SK-N-SH (cell line): Measurements from ENCODE around the gene TSSC4. TPM values are rescaled to one million over a fixed set of nuclear protein-coding genes. Genes with fewer than 3 reads are reported as not detected.
"Not testable (repeated sequence)": the region's sequence is repeated elsewhere in the genome, so short reads cannot be mapped to it uniquely, and the experiment has no call there.

ENCODE experiments used
- CTCF ChIA-PET: fragments of 300-600, 350-600 bp; formaldehyde crosslinking; extraction: SDS; loops from one replicate; lab custom pipeline; 2021; lab: Yijun Ruan, JAX
- POLR2A ChIA-PET: fragments of 350-600 bp; sonication (Branson Sonifier 250); formaldehyde crosslinking; extraction: SDS; loops from one replicate; lab custom pipeline; 2020; ENCODE audit warnings: antibody characterized with exemption, inconsistent platforms; lab: Yijun Ruan, JAX
- DNase-seq: peaks from one replicate; pipeline ENCODE4 v3.0.0; 2012
- H2AFZ ChIP-seq: fragments of 200-600 bp; sonication (generic); 2 replicates; pipeline ENCODE4 v1.8.1; 2016; ENCODE audit warnings: antibody characterized with exemption, mild to moderate bottlenecking, low read depth
- H3F3A ChIP-seq: fragments of 200-600 bp; sonication (generic); replicated peaks from 2 replicates; pipeline ENCODE3; 2016; ENCODE audit warnings: antibody characterized with exemption, mild to moderate bottlenecking; ENCODE audit not compliant: insufficient read depth
- H3K27ac ChIP-seq, 2 experiments: fragments of 200-500 bp in 1 of 2; fragments of 200-600 bp in 1 of 2; sonication (Bioruptor generic) in 1 of 2; sonication (generic), shearing (Covaris generic) in 1 of 2; 2 replicates each; pipeline versions ENCODE4 v1.5.1 to v1.6.1; 2014 to 2016; ENCODE audit warnings: low read depth in 2 of 2, inconsistent platforms in 1 of 2, low read length in 1 of 2, mild to moderate bottlenecking in 1 of 2, mixed read lengths in 1 of 2
- H3K27me3 ChIP-seq: fragments of 200-600 bp; sonication (generic), shearing (Covaris generic); 2 replicates; pipeline ENCODE4 v1.6.1; 2016; ENCODE audit warnings: mixed run types; ENCODE audit not compliant: insufficient read depth
- H3K36me3 ChIP-seq, 2 experiments: fragments of 200-500 bp in 1 of 2; fragments of 200-600 bp in 1 of 2; sonication (Bioruptor generic) in 1 of 2; sonication (generic) in 1 of 2; replicated peaks in 1 of 2; 2 replicates each; pipeline versions ENCODE3 to v1.5.1; 2014 to 2016; ENCODE audit warnings: low read length in 1 of 2, mild to moderate bottlenecking in 1 of 2; ENCODE audit not compliant: insufficient read depth in 2 of 2, control insufficient read depth in 1 of 2
- H3K4me1 ChIP-seq, 2 experiments: fragments of 200-500 bp in 1 of 2; fragments of 200-600 bp in 1 of 2; sonication (Bioruptor generic) in 1 of 2; sonication (generic), shearing (Covaris generic) in 1 of 2; 2 replicates each; pipeline versions ENCODE4 v1.5.1 to v1.6.1; 2014 to 2016; ENCODE audit warnings: low read depth in 1 of 2, low read length in 1 of 2, mixed run types in 1 of 2; ENCODE audit not compliant: insufficient read depth in 2 of 2, control insufficient read depth in 1 of 2
- H3K4me2 ChIP-seq: fragments of 200-600 bp; sonication (generic), shearing (Covaris generic); 2 replicates; pipeline ENCODE4 v1.6.1; 2017; ENCODE audit warnings: mixed run types
- H3K4me3 ChIP-seq, 2 experiments: fragments of 200-500 bp in 1 of 2; fragments of 200-600 bp in 1 of 2; sonication (Bioruptor generic) in 1 of 2; sonication (generic), shearing (Covaris generic) in 1 of 2; 2 replicates each; pipeline versions ENCODE4 v1.5.1 to v1.8.1; 2014 to 2016; ENCODE audit warnings: low read depth in 2 of 2, inconsistent platforms in 1 of 2, low read length in 1 of 2, mild to moderate bottlenecking in 1 of 2, mixed read lengths in 1 of 2, moderate library complexity in 1 of 2
- H3K79me2 ChIP-seq: fragments of 200-600 bp; sonication (generic); 2 replicates; pipeline ENCODE4 v1.8.1; 2017; ENCODE audit warnings: mild to moderate bottlenecking; ENCODE audit not compliant: insufficient read depth
- H3K9ac ChIP-seq: fragments of 200-600 bp; sonication (generic); 2 replicates; pipeline ENCODE4 v1.6.1; 2017; ENCODE audit warnings: mixed run types
- H3K9me2 ChIP-seq: fragments of 200-600 bp; sonication (generic); 2 replicates; pipeline ENCODE4 v1.6.1; 2017; ENCODE audit warnings: mixed run types
- H3K9me3 ChIP-seq: fragments of 200-600 bp; sonication (generic); 2 replicates; pipeline ENCODE4 v1.6.1; 2017; ENCODE audit warnings: mixed run types, mild to moderate bottlenecking, moderate library complexity
- H4K20me1 ChIP-seq: fragments of 200-600 bp; sonication (generic); 2 replicates; pipeline ENCODE4 v1.6.1; 2017; ENCODE audit warnings: mild to moderate bottlenecking, mixed run types; ENCODE audit not compliant: insufficient read depth
- CHD2 ChIP-seq: fragments of 150-350 bp; IDR thresholded peaks from 2 replicates; pipeline ENCODE4 v1.6.1; 2018; ENCODE audit warnings: low read length; ENCODE audit not compliant: partially characterized antibody
- ELF1 ChIP-seq: IDR thresholded peaks from 2 replicates; pipeline ENCODE4 v1.4.0; 2012
- EZH2phosphoT487 ChIP-seq: fragments of 200-600 bp; sonication (generic); IDR thresholded peaks from 2 replicates; pipeline ENCODE4 v1.6.1; 2017; ENCODE audit warnings: low read depth, mixed run types, mild to moderate bottlenecking, antibody characterized with exemption, moderate library complexity, borderline replicate concordance
- FOSL2 ChIP-seq: IDR thresholded peaks from 2 replicates; pipeline ENCODE4 v1.4.0; 2012; ENCODE audit warnings: low read depth, mild to moderate bottlenecking, moderate library complexity, borderline replicate concordance
- FOXJ3 ChIP-seq: sonication (generic); formaldehyde crosslinking; IDR thresholded peaks from 2 replicates; pipeline ENCODE4 v1.5.1; 2020; ENCODE audit warnings: mild to moderate bottlenecking, missing genetic modification reagents
- GATA2 ChIP-seq: sonication (generic); formaldehyde crosslinking; IDR thresholded peaks from 2 replicates; pipeline ENCODE4 v1.5.0; 2020; ENCODE audit warnings: mild to moderate bottlenecking, missing genetic modification reagents
- JUND ChIP-seq: IDR thresholded peaks from 2 replicates; pipeline ENCODE4 v1.4.0; 2012
- MXI1 ChIP-seq: IDR thresholded peaks from 2 replicates; pipeline ENCODE4 v1.6.1; 2012; ENCODE audit warnings: mild to moderate bottlenecking, low read depth, low read length, improper control_type of control experiment
- POLR2AphosphoS5 ChIP-seq: IDR thresholded peaks from 2 replicates; pipeline ENCODE4 v1.6.1; 2012; ENCODE audit warnings: low read depth, low read length
- RCOR1 ChIP-seq: fragments of 150-350 bp; IDR thresholded peaks from 2 replicates; pipeline ENCODE4 v1.6.1; 2017; ENCODE audit warnings: antibody characterized with exemption, low read length
- SIN3A ChIP-seq: IDR thresholded peaks from 2 replicates; pipeline ENCODE4 v1.6.1; 2012; ENCODE audit warnings: low read depth, mild to moderate bottlenecking, low read length, moderate library complexity, borderline replicate concordance
- WGBS: methylation state at CpG from one replicate; pipeline ENCODE4 v1.1.6; 2017; ENCODE audit warnings: low lambda C conversion rate; 5-methylcytosine and 5-hydroxymethylcytosine counted together
- polyA plus RNA-seq, 3 experiments: library from polyadenylated mRNA; depleted of rRNA; stranded (reverse); fragments of >200 nt; gene quantifications; 2 replicates each; pipeline ENCODE4 v1.2.3, GENCODE V29; 2012
- TF ChIP-seq, protein P1 (sequence below): IDR thresholded peaks from 2 replicates; pipeline ENCODE4 v1.4.0; 2012; ENCODE audit warnings: low read depth, borderline replicate concordance
- TF ChIP-seq, protein P2 (sequence below): fragments of 200-600 bp; sonication (generic); IDR thresholded peaks from 2 replicates; pipeline ENCODE4 v1.6.1; 2017; ENCODE audit warnings: antibody characterized with exemption, mild to moderate bottlenecking, moderate library complexity
- TF ChIP-seq, protein P3 (sequence below): fragments of 150-350 bp; IDR thresholded peaks from 2 replicates; pipeline ENCODE4 v1.6.1; 2017; ENCODE audit warnings: antibody characterized with exemption, low read length, low read depth, borderline replicate concordance

TSSC4 gene
- polyA plus RNA-seq, 1 of the 3 experiments (the other 2 are of a cell fraction), result 45.1 TPM

DNA sequence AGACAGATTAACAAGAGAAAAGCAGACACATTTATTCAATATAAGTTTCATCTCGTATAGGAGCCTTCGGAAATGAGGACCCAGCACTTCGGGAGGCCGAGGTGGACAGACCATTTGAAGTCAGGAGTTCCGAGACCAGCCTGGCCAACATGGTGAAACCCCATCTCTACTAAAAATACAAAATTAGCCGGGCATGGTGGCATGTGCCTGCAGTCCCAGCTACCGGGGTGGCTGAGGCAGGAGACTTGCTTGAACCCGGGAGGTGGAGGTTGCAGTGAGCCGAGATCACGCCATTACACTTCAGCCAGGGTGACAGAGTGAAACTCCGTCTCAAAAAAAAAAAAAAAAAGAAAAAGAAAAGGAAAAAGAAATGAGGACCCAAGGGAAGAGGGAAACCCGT, 36.2 kb upstream of the TSSC4 start:
- POLR2A ChIA-PET, H2AFZ ChIP-seq, H3K4me3 ChIP-seq, H3K9me3 ChIP-seq, H3K27me3 ChIP-seq, H3K79me2 ChIP-seq, CTCF ChIA-PET, H3K4me1 ChIP-seq, H3K9me2 ChIP-seq, H3K36me3 ChIP-seq, H3K9ac ChIP-seq, DNase-seq, H3F3A ChIP-seq, H4K20me1 ChIP-seq, H3K27ac ChIP-seq, H3K4me2 ChIP-seq: not testable (repeated sequence)
- 84% methylated on average over 12 of the region's 12 CpGs for whole genome bisulfite sequencing

DNA sequence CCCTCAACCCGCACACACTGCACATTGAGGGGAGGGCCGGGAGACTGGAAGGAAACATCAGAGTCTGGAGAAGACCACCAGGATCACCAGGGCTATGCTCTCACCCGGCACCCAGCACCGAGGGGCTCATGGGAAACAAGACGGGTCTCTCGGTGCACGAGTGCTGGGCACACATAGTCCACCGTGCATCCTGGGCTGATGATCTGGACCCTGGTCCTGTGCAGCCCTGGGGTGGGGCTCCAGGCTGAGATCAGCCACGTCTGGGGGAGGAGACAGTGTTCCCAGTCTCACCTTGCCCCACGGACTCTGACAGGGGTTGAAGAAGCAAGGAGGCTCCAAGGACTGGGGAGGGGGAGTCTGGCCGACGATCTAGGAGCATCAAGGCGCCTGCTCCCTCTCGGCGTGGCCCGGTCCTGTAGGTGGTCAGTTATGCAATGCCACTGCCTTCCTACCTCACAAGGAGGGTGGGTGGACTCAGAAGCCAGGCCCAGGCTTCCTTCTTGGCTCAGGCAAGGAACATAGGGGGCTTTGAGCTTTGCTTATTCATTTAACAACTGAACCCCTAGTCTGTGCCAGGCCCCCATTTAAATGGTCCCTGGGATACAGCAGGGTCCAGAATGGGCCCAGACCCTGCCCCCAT, 34.9 kb upstream of the TSSC4 start:
- 82% methylated on average over 9 of the region's 16 CpGs for WGBS
- POLR2A ChIA-PET, result no interaction called here
- H3K27me3 ChIP-seq, result no peaks in the 10 kb centered on the region
- no peak overlapping the region for H3K27ac ChIP-seq
- H3K4me1 ChIP-seq, result peaks cover 0 to 6% of the 10 kb centered on the region in 2 experiments; a peak in 1 of 4 replicates
- no peaks in the 10 kb centered on the region for H3K36me3 ChIP-seq
- no peaks in the 10 kb centered on the region for H3K9me3 ChIP-seq
- H3K9ac ChIP-seq, result no peak overlapping the region
- TF ChIP-seq, protein P1, sequence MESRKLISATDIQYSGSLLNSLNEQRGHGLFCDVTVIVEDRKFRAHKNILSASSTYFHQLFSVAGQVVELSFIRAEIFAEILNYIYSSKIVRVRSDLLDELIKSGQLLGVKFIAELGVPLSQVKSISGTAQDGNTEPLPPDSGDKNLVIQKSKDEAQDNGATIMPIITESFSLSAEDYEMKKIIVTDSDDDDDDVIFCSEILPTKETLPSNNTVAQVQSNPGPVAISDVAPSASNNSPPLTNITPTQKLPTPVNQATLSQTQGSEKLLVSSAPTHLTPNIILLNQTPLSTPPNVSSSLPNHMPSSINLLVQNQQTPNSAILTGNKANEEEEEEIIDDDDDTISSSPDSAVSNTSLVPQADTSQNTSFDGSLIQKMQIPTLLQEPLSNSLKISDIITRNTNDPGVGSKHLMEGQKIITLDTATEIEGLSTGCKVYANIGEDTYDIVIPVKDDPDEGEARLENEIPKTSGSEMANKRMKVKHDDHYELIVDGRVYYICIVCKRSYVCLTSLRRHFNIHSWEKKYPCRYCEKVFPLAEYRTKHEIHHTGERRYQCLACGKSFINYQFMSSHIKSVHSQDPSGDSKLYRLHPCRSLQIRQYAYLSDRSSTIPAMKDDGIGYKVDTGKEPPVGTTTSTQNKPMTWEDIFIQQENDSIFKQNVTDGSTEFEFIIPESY, result no peak
- TF ChIP-seq JUND (no peak), CHD2 (no peak), FOSL2 (no peak), EZH2phosphoT487 (no peak), ELF1 (no peak), POLR2AphosphoS5 (no peak), SIN3A (no peak), RCOR1 (no peak), FOXJ3 (CRISPR knock-in tag) (no peak), GATA2 (no peak), MXI1 (no peak)
- TF ChIP-seq, protein P2, sequence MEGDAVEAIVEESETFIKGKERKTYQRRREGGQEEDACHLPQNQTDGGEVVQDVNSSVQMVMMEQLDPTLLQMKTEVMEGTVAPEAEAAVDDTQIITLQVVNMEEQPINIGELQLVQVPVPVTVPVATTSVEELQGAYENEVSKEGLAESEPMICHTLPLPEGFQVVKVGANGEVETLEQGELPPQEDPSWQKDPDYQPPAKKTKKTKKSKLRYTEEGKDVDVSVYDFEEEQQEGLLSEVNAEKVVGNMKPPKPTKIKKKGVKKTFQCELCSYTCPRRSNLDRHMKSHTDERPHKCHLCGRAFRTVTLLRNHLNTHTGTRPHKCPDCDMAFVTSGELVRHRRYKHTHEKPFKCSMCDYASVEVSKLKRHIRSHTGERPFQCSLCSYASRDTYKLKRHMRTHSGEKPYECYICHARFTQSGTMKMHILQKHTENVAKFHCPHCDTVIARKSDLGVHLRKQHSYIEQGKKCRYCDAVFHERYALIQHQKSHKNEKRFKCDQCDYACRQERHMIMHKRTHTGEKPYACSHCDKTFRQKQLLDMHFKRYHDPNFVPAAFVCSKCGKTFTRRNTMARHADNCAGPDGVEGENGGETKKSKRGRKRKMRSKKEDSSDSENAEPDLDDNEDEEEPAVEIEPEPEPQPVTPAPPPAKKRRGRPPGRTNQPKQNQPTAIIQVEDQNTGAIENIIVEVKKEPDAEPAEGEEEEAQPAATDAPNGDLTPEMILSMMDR, result no peak
- TF ChIP-seq, protein P3, sequence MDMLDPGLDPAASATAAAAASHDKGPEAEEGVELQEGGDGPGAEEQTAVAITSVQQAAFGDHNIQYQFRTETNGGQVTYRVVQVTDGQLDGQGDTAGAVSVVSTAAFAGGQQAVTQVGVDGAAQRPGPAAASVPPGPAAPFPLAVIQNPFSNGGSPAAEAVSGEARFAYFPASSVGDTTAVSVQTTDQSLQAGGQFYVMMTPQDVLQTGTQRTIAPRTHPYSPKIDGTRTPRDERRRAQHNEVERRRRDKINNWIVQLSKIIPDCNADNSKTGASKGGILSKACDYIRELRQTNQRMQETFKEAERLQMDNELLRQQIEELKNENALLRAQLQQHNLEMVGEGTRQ, result no peak
- no peaks in the 10 kb centered on the region for H3K9me2 ChIP-seq
- CTCF ChIA-PET, result interaction anchor here (1.4 kb wide), 1 partner anchor 13 kb away, joined by 3 read pairs; no protein-coding TSS in a partner anchor
- no peaks in the 10 kb centered on the region for H3F3A ChIP-seq
- no peak overlapping the region for H3K4me3 ChIP-seq
- H2AFZ ChIP-seq, result no peak overlapping the region
- no peak for DNase-seq
- no peak overlapping the region for H3K4me2 ChIP-seq
- no peaks in the 10 kb centered on the region for H4K20me1 ChIP-seq
- no peaks in the 10 kb centered on the region for H3K79me2 ChIP-seq
